Activated CD4-positive, alpha-beta memory T cell treated with anti-CD3 and anti-CD28 coated beads, Interleukin-2, amount 10 ng/mL, durations not matched to agents 7 days and 5 days (primary cell): Measurements from ENCODE around the gene TAS2R3. TPM values are rescaled to one million over a fixed set of nuclear protein-coding genes. Genes with fewer than 3 reads are reported as not detected.

Experiments used
- CTCF ChIA-PET: fragments of 350-600 bp; sonication (Branson Sonifier 250); formaldehyde crosslinking; loops from one replicate; lab custom pipeline; 2021; ENCODE audit warnings: antibody characterized with exemption, inconsistent platforms; lab: Charles Lee
- POLR2A ChIA-PET: fragments of 350-600 bp; sonication (Branson Sonifier 250); formaldehyde crosslinking; loops from one replicate; lab custom pipeline; 2021; ENCODE audit warnings: antibody characterized with exemption; lab: Charles Lee
- DNase-seq: peaks from one replicate; pipeline ENCODE4 v3.0.0-alpha.2; 2020
- H3K27ac Mint-ChIP-seq: one replicate; pipeline ENCODE4 v1.8.0; 2021; ENCODE audit warnings: mild to moderate bottlenecking, mixed read lengths
- H3K27me3 Mint-ChIP-seq: one replicate; pipeline ENCODE4 v1.8.0; 2021; ENCODE audit warnings: mixed read lengths
- H3K36me3 Mint-ChIP-seq: one replicate; pipeline ENCODE4 v1.8.0; 2021; ENCODE audit warnings: low read depth, mixed read lengths
- H3K4me1 Mint-ChIP-seq: one replicate; pipeline ENCODE4 v1.8.0; 2021; ENCODE audit warnings: mixed read lengths
- H3K4me3 Mint-ChIP-seq: one replicate; pipeline ENCODE4 v1.8.0; 2021; ENCODE audit warnings: mild to moderate bottlenecking, mixed read lengths
- H3K9me3 Mint-ChIP-seq: one replicate; pipeline ENCODE4 v1.8.0; 2021; ENCODE audit warnings: mixed read lengths
- total RNA-seq, 2 experiments: library from RNA; stranded (reverse); gene quantifications; one replicate each; pipeline ENCODE4 v1.2.3, GENCODE V29; 2021

TAS2R3 gene
- 1 to 10 TPM in 1 of 2 experiments, under 1 TPM in 1; 0.73 to 1.5 TPM for total RNA-seq

GRCh38 chr7:141763797-141764196 is at the start of gene TAS2R3:
TSS of gene TAS2R3 (plus strand) at chr7:141764097. CDS start at chr7:141764159, 62 bp downstream.
- no peak within 1 kb of the TSS for H3K27ac Mint-ChIP-seq
- no peak for DNase-seq
- peaks cover 35% of the 10 kb centered on the region for H3K36me3 Mint-ChIP-seq
- H3K27me3 Mint-ChIP-seq, result no peaks in the 10 kb centered on the region
- no peaks in the 10 kb centered on the region for H3K9me3 Mint-ChIP-seq
- no peaks in the 10 kb centered on the region for H3K4me1 Mint-ChIP-seq
- ChIA-PET CTCF (no interaction called here), POLR2A (no interaction called here)
- H3K4me3 Mint-ChIP-seq, result no peak within 1 kb of the TSS

GRCh38 chr7:141714571-141714970 is 49.3 kb upstream of the TAS2R3 start:
- no peak for DNase-seq
- H3K27ac Mint-ChIP-seq, result no peak overlapping the region
- H3K27me3 Mint-ChIP-seq, result peaks cover 2% of the 10 kb centered on the region
- H3K4me1 Mint-ChIP-seq, result peaks cover 19% of the 10 kb centered on the region
- H3K9me3 Mint-ChIP-seq, result peaks cover 5% of the 10 kb centered on the region
- H3K36me3 Mint-ChIP-seq, result peaks cover 5% of the 10 kb centered on the region
- POLR2A ChIA-PET, result interaction anchor here (1.2 to 1.6 kb wide), 2 partner anchors 23 to 24 kb away, joined by 3 to 7 read pairs; partner anchors contain the start of gene SSBP1
- H3K4me3 Mint-ChIP-seq, result no peak overlapping the region
- CTCF ChIA-PET, result interaction anchor here (2.9 kb wide), 1 partner anchor 23 kb away, joined by 9 read pairs; the partner anchor contains the start of gene SSBP1

GRCh38 chr7:141715018-141715417 is 48.9 kb upstream of the TAS2R3 start:
- POLR2A ChIA-PET, result interaction anchor here (1.2 kb wide), 1 partner anchor 23 kb away, joined by 3 read pairs; the partner anchor contains the start of gene SSBP1
- DNase-seq, result no peak
- CTCF ChIA-PET, result interaction anchor here (2.9 kb wide), 1 partner anchor 23 kb away, joined by 9 read pairs; the partner anchor contains the start of gene SSBP1
- Mint-ChIP-seq H3K27me3 (peaks cover 2% of the 10 kb centered on the region), H3K36me3 (peaks cover 5% of the 10 kb centered on the region), H3K9me3 (peaks cover 5% of the 10 kb centered on the region), H3K4me1 (peaks cover 19% of the 10 kb centered on the region), H3K27ac (no peak overlapping the region), H3K4me3 (no peak overlapping the region)

GRCh38 chr7:141715794-141716689 is 47.9 kb upstream of the TAS2R3 start:
- no peak overlapping the region for H3K4me3 Mint-ChIP-seq
- H3K27me3 Mint-ChIP-seq, result peaks cover 2% of the 10 kb centered on the region
- no peak for DNase-seq
- H3K9me3 Mint-ChIP-seq, result peaks cover 2% of the 10 kb centered on the region
- ChIA-PET CTCF (interaction anchor here (1.0 to 1.5 kb wide), 2 partner anchors 21 to 62 kb away, joined by 4 to 6 read pairs; no protein-coding TSS in a partner anchor), POLR2A (interaction anchor here (0.9 to 1.2 kb wide), 1 partner anchor 22 kb away, joined by 3 to 4 read pairs; the partner anchor contains the start of gene SSBP1)
- H3K36me3 Mint-ChIP-seq, result peaks cover 1% of the 10 kb centered on the region
- peaks cover 13% of the 10 kb centered on the region for H3K4me1 Mint-ChIP-seq
- no peak overlapping the region for H3K27ac Mint-ChIP-seq

GRCh38 chr7:141717450-141717849 is 46.4 kb upstream of the TAS2R3 start:
- no peak overlapping the region for H3K4me3 Mint-ChIP-seq
- POLR2A ChIA-PET, result no interaction called here
- CTCF ChIA-PET, result interaction anchor here (1.5 kb wide), 1 partner anchor 20 kb away, joined by 6 read pairs; no protein-coding TSS in a partner anchor

GRCh38 chr7:141722529-141722928 is 41.4 kb upstream of the TAS2R3 start:
- ChIA-PET CTCF (interaction anchor here (2.5 to 3.3 kb wide), 2 partner anchors 14 to 15 kb away, joined by 6 to 12 read pairs; partner anchors contain the start of gene SSBP1), POLR2A (interaction anchor here (2.4 kb wide), 1 partner anchor 15 kb away, joined by 9 read pairs; the partner anchor contains the start of gene SSBP1)
- H3K4me3 Mint-ChIP-seq, result no peak overlapping the region
- no peaks in the 10 kb centered on the region for H3K9me3 Mint-ChIP-seq
- no peaks in the 10 kb centered on the region for H3K27me3 Mint-ChIP-seq
- H3K36me3 Mint-ChIP-seq, result no peaks in the 10 kb centered on the region
- H3K27ac Mint-ChIP-seq, result no peak overlapping the region
- DNase-seq, result no peak
- no peaks in the 10 kb centered on the region for H3K4me1 Mint-ChIP-seq

More at GRCh38 chr7:141717450-141717849, 46.4 kb upstream of the TAS2R3 start:
- H3K27me3 Mint-ChIP-seq, result peaks cover 2% of the 10 kb centered on the region
- DNase-seq, result no peak
- H3K27ac Mint-ChIP-seq, result no peak overlapping the region
- H3K4me1 Mint-ChIP-seq, result peaks cover 2% of the 10 kb centered on the region
- H3K36me3 Mint-ChIP-seq, result no peaks in the 10 kb centered on the region
- H3K9me3 Mint-ChIP-seq, result no peaks in the 10 kb centered on the region

GRCh38 chr7:141729020-141729419 is 34.9 kb upstream of the TAS2R3 start:
- no peak overlapping the region for H3K4me3 Mint-ChIP-seq
- no peak for DNase-seq
- CTCF ChIA-PET, result interaction anchor here (1.7 to 2.0 kb wide), 2 partner anchors 9 to 75 kb away, joined by 7 to 10 read pairs; partner anchors contain the start of gene SSBP1
- H3K27ac Mint-ChIP-seq, result no peak overlapping the region
- POLR2A ChIA-PET, result interaction anchor here (0.7 to 1.5 kb wide), 2 partner anchors 9 to 27 kb away, joined by 3 to 4 read pairs; no protein-coding TSS in a partner anchor
- no peaks in the 10 kb centered on the region for H3K36me3 Mint-ChIP-seq
- H3K9me3 Mint-ChIP-seq, result no peaks in the 10 kb centered on the region
- H3K27me3 Mint-ChIP-seq, result no peaks in the 10 kb centered on the region
- no peaks in the 10 kb centered on the region for H3K4me1 Mint-ChIP-seq

GRCh38 chr7:141731476-141732149 is 32.3 kb upstream of the TAS2R3 start:
- ChIA-PET CTCF (interaction anchor here (0.6 kb wide), 1 partner anchor 663 kb away, joined by 4 read pairs; no protein-coding TSS in a partner anchor), POLR2A (no interaction called here)
- no peaks in the 10 kb centered on the region for H3K36me3 Mint-ChIP-seq

GRCh38 chr7:141737118-141737835 is 26.6 kb upstream of the TAS2R3 start:
- CTCF ChIA-PET, result interaction anchor here (0.7 to 4.5 kb wide), 33 partner anchors 9 to 1260 kb away, joined by 3 to 71 read pairs (median 6); partner anchors contain the start of genes AGK, DENND11 and MRPS33
- H3K9me3 Mint-ChIP-seq, result no peaks in the 10 kb centered on the region
- peak overlapping the region; percentile 93 for H3K27ac Mint-ChIP-seq
- peaks cover 38% of the 10 kb centered on the region for H3K4me1 Mint-ChIP-seq
- H3K36me3 Mint-ChIP-seq, result peaks cover 26% of the 10 kb centered on the region
- POLR2A ChIA-PET, result interaction anchor here (0.5 to 3.4 kb wide), 28 partner anchors 9 to 1260 kb away, joined by 3 to 46 read pairs (median 6); partner anchors contain the start of genes AGK, BRAF, DENND11 and MRPS33
- no peaks in the 10 kb centered on the region for H3K27me3 Mint-ChIP-seq
- peak; percentile 20 for DNase-seq
- H3K4me3 Mint-ChIP-seq, result peak overlapping the region; percentile 94

More at GRCh38 chr7:141731476-141732149, 32.3 kb upstream of the TAS2R3 start:
- H3K27ac Mint-ChIP-seq, result no peak overlapping the region
- H3K9me3 Mint-ChIP-seq, result no peaks in the 10 kb centered on the region
- H3K4me1 Mint-ChIP-seq, result peaks cover under 1% of the 10 kb centered on the region
- no peaks in the 10 kb centered on the region for H3K27me3 Mint-ChIP-seq
- no peak for DNase-seq
- H3K4me3 Mint-ChIP-seq, result no peak overlapping the region

- POLR2A ChIA-PET, result interaction anchor here (0.5 to 3.4 kb wide), 33 partner anchors 9 to 1550 kb away, joined by 3 to 46 read pairs (median 5); partner anchors contain the start of genes AGK, BRAF, CASP2 and DENND11
- peaks cover 41% of the 10 kb centered on the region for H3K4me1 Mint-ChIP-seq
- DNase-seq, result peak; percentile 94
- peak within 1 kb of the TSS; percentile 93 for H3K27ac Mint-ChIP-seq
- H3K4me3 Mint-ChIP-seq, result peak within 1 kb of the TSS; percentile 94
- CTCF ChIA-PET, result interaction anchor here (0.6 to 4.5 kb wide), 32 partner anchors 9 to 1260 kb away, joined by 3 to 71 read pairs (median 7); partner anchors contain the start of genes AGK, DENND11 and MRPS33
- no peaks in the 10 kb centered on the region for H3K9me3 Mint-ChIP-seq
- H3K27me3 Mint-ChIP-seq, result no peaks in the 10 kb centered on the region
- peaks cover 32% of the 10 kb centered on the region for H3K36me3 Mint-ChIP-seq
Measured at GRCh38 chr7:141737836-141738591, 25.9 kb upstream of the TAS2R3 start, which contains the start of gene SSBP1. TSS of gene SSBP1 (plus strand) at chr7:141738358. CDS start at chr7:141739167, 809 bp downstream.
